HG03025 (cell line): ENCODE data around the gene CLDN7.
"Not testable (repeated sequence)": the region's sequence is repeated elsewhere in the genome, so short reads cannot be mapped to it uniquely, and the experiment has no call there.

Experiments
- ATAC-seq: cut with Tn5 transposase; IDR thresholded peaks from one replicate; pipeline ENCODE4 v1.9.1; 2021; ENCODE audit warnings: mild to moderate bottlenecking, moderate library complexity; ENCODE audit not compliant: unreplicated experiment, low FRiP score

The CLDN7 gene

GRCh38 chr17:7258731-7259554 lies 3.3 kb downstream of the CLDN7 start:
- no peak for ATAC-seq

- no peak for ATAC-seq
These were observed 5.4 kb downstream of the CLDN7 start for GRCh38 chr17:7256766-7257456.

- ATAC-seq = no peak
These were observed 7.8 kb downstream of the CLDN7 start for GRCh38 chr17:7254511-7254910.

- ATAC-seq = no peak
These were observed 9.2 kb downstream of the CLDN7 start for GRCh38 chr17:7253082-7253481.

GRCh38 chr17:7252176-7253043 lies 9.9 kb downstream of the CLDN7 start, which contains the start of gene ELP5:
Gene ELP5, plus strand, starts transcription at chr17:7252215. Its CDS starts 336 bp downstream, at chr17:7252551.
- ATAC-seq = peak; percentile 45

- peak; percentile 75 for ATAC-seq
These were observed 10.6 kb downstream of the CLDN7 start, which contains the start of gene CTDNEP1 for GRCh38 chr17:7251661-7252175. Gene CTDNEP1, minus strand, starts transcription at chr17:7251734. Its CDS starts 438 bp downstream, at chr17:7251296.

GRCh38 chr17:7250695-7251627 lies 11.3 kb downstream of the CLDN7 start:
- ATAC-seq = no peak

- no peak for ATAC-seq
These were observed 12.4 kb downstream of the CLDN7 start for GRCh38 chr17:7249830-7250229.

- ATAC-seq = no peak
These were observed 13.1 kb downstream of the CLDN7 start for GRCh38 chr17:7249214-7249613.

GRCh38 chr17:7248796-7249195 lies 13.5 kb downstream of the CLDN7 start:
- no peak for ATAC-seq

GRCh38 chr17:7246779-7247178 lies 15.5 kb downstream of the CLDN7 start:
- ATAC-seq = no peak

- ATAC-seq = not testable (repeated sequence)
These were observed 18.4 kb downstream of the CLDN7 start for GRCh38 chr17:7243838-7244237.

- no peak for ATAC-seq
These were observed 18.9 kb downstream of the CLDN7 start for GRCh38 chr17:7243453-7243729.

- peak; percentile 40 for ATAC-seq
These were observed 19.4 kb downstream of the CLDN7 start for GRCh38 chr17:7242717-7243452.

- peak; percentile 27 for ATAC-seq
These were observed 20.2 kb downstream of the CLDN7 start, which contains the start of gene GABARAP for GRCh38 chr17:7241783-7242716. Gene GABARAP, minus strand, starts transcription at chr17:7242449. Its CDS starts 119 bp downstream, at chr17:7242330.

GRCh38 chr17:7241090-7241733 lies 21.1 kb downstream of the CLDN7 start:
- no peak for ATAC-seq

- no peak for ATAC-seq
These were observed 21.9 kb downstream of the CLDN7 start for GRCh38 chr17:7240375-7240774.
